NT2/D1 (cell line): ENCODE results near the gene PTCRA.

Experiments used
- DNase-seq: peaks from one replicate; pipeline ENCODE4 v3.0.0-alpha.2; 2011; ENCODE audit warnings: low read depth, low spot score
- H3K27me3 ChIP-seq: 2 replicates; pipeline ENCODE4 v1.6.0; 2011; ENCODE audit warnings: mild to moderate bottlenecking; ENCODE audit not compliant: insufficient read length, insufficient read depth
- H3K36me3 ChIP-seq: 2 replicates; pipeline ENCODE4 v1.6.1; 2011; ENCODE audit warnings: mild to moderate bottlenecking, low read length, mixed read lengths; ENCODE audit not compliant: insufficient read depth, insufficient read length
- H3K4me1 ChIP-seq: 2 replicates; pipeline ENCODE4 v1.5.1; 2011; ENCODE audit not compliant: insufficient read depth, insufficient read length
- H3K4me3 ChIP-seq: 2 replicates; pipeline ENCODE4 v1.5.1; 2011; ENCODE audit warnings: low read depth; ENCODE audit not compliant: insufficient read length
- H3K9ac ChIP-seq: 2 replicates; pipeline ENCODE4 v1.6.0; 2011; ENCODE audit warnings: low read depth; ENCODE audit not compliant: insufficient read length
- H3K9me3 ChIP-seq: 2 replicates; pipeline ENCODE4 v1.5.1; 2011; ENCODE audit warnings: mild to moderate bottlenecking, low read length; ENCODE audit not compliant: insufficient read depth
- SUZ12 ChIP-seq: IDR thresholded peaks from 2 replicates; pipeline ENCODE4 v1.6.1; 2011; ENCODE audit not compliant: insufficient read length, insufficient read depth; ENCODE audit errors: extremely low read depth
- YY1 ChIP-seq: IDR thresholded peaks from 2 replicates; pipeline ENCODE4 v1.6.1; 2011; ENCODE audit not compliant: insufficient read length, insufficient read depth
- ZNF274 ChIP-seq: IDR thresholded peaks from 2 replicates; pipeline ENCODE4 v1.6.1; 2011; ENCODE audit warnings: mild to moderate bottlenecking, low read depth, low read length

PTCRA gene

DNA sequence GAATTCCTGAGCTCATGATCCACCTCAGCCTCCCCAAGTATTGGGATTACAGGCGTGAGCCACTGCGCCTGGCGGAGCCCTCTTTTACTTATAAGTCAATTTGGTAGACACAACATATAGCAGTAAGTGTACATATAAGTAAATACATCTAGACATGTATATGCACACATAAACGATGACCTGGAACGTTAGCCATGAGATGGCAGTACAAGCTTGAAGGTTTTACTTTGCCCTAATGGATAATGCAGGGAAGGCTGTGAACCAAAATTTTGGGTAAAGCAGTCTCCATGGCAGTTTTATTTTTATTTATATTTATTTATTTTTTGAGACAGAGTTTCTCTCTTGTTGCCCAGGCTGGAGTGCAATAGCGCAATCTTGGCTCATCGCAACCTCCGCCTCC lies 42.3 kb downstream of the PTCRA start:
- no peak overlapping the region for H3K9ac ChIP-seq
- no peak overlapping the region for H3K4me3 ChIP-seq
- TF ChIP-seq ZNF274 = no peak
- no peak for TF ChIP-seq SUZ12
- no peak for TF ChIP-seq YY1
- peaks cover 13% of the 10 kb centered on the region for H3K36me3 ChIP-seq
- peaks cover 7% of the 10 kb centered on the region for H3K4me1 ChIP-seq
- peaks cover 18% of the 10 kb centered on the region for H3K27me3 ChIP-seq
- no peak for DNase-seq
- no peaks in the 10 kb centered on the region for H3K9me3 ChIP-seq

DNA sequence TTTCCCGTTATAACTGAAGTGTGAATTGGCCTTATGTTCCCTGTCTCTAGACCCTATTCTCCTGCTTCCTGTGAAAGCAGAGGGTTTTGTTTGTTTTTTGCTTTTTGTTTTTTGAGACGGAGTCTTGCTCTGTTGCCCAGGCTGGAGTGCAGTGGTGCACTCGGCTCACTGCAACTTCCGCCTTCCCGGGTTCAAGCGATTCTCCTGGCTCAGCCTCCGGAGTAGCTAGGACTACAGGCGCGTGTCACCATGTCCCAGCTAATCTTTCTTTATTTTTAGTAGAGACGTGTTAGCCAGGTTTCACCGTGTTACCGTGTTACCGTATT lies 44.0 kb downstream of the PTCRA start:
- Histone ChIP-seq H3K4me1 (peaks cover 15% of the 10 kb centered on the region), H3K36me3 (peaks cover 29% of the 10 kb centered on the region), H3K9ac (peak overlapping the region; percentile 63), H3K9me3 (no peaks in the 10 kb centered on the region), H3K4me3 (peak overlapping the region; percentile 41), H3K27me3 (peaks cover 18% of the 10 kb centered on the region)
- DNase-seq = no peak
- no peak for TF ChIP-seq YY1

DNA sequence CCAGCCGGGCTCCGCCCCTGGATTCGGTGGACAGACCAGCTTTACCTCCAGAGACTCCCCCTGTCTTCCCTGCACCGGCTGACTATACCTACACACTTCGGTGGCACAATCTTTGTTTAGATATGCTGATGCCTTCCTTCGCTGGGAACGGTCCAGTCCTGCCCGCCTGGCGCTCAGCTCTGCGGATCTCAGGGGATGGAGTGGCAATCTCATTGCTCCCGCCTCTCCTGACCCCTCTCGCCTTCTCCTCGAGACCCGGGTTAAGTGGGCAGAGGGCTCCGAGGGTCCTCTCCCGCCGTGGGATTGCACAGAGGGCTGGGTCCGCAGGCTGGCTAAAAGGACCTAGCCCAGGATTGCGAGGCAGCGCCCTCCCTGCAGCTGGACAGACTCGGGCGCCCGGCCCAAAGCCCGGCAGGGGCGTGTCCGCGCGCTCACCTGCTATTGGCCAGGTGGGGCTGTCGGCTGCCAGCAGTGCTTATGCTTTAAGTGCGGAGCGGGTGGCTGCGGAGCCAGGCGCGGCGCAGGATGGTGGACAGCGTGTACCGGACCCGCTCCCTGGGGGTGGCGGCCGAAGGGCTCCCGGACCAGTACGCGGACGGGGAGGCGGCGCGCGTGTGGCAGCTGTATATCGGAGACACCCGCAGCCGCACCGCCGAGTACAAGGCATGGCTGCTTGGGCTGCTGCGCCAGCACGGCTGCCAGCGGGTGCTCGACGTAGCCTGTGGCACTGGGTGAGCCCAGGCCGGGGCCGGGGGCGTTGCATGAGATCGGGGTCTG lies 44.6 kb downstream of the PTCRA start, which contains the start of gene GNMT:
TSS of gene GNMT (plus strand) at position 512 of the 777 bp plus-strand sequence. CDS start at position 526, 14 bp downstream.
- Histone ChIP-seq H3K4me3 (peak within 1 kb of the TSS; percentile 41), H3K9me3 (no peaks in the 10 kb centered on the region), H3K4me1 (peaks cover 15% of the 10 kb centered on the region), H3K36me3 (peaks cover 35% of the 10 kb centered on the region), H3K9ac (peak within 1 kb of the TSS; percentile 63), H3K27me3 (peaks cover 18% of the 10 kb centered on the region)
- TF ChIP-seq ZNF274 (no peak), YY1 (no peak), SUZ12 (no peak)
- DNase-seq = no peak

DNA sequence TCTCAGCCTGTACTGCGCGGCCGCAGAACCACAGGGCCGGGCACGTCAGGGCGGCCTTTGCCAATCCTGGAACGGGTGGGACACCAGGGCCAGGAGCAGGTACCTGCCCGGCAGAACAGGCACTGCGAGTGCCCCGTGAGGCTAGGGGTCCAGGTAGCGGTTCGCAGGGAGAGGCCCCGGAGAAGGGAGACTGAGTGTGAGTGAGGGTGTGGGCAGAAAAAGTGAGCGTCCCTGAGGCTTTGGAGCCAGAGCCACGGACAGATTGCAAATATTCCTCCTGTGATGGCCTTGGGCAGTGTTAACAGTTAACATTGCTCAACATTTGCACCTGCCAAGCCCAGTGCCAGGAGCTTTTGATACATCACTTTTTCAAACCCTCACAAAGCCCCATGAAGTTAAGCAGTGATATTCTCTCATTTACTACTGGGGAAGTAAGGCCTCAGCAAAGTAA lies 45.2 kb downstream of the PTCRA start:
- no peak for DNase-seq
- H3K27me3 ChIP-seq = peaks cover 18% of the 10 kb centered on the region
- peak overlapping the region; percentile 41 for H3K4me3 ChIP-seq
- H3K4me1 ChIP-seq = peaks cover 15% of the 10 kb centered on the region
- TF ChIP-seq YY1 (no peak), SUZ12 (no peak), ZNF274 (no peak)
- H3K9ac ChIP-seq = peak overlapping the region; percentile 63
- peaks cover 40% of the 10 kb centered on the region for H3K36me3 ChIP-seq
- H3K9me3 ChIP-seq = no peaks in the 10 kb centered on the region

DNA sequence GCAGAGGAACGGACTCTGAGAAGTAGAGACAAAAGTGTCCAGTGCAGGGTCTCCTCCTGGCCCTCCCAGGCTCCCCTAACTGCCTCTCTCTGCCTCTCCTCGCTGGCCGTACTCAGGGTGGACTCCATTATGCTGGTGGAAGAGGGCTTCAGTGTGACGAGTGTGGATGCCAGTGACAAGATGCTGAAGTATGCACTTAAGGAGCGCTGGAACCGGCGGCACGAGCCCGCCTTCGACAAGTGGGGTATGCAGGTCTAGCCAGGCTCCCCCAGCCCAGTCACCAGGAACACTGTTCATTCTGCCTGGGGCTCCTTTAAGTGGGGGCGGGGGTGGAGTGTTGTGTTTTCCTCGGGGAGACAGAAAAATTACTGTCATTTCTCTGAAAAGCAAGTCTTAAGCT lies 46.2 kb downstream of the PTCRA start:
- DNase-seq = no peak
- peaks cover 46% of the 10 kb centered on the region for H3K36me3 ChIP-seq
- H3K4me1 ChIP-seq = peaks cover 15% of the 10 kb centered on the region
- peaks cover 18% of the 10 kb centered on the region for H3K27me3 ChIP-seq
- TF ChIP-seq ZNF274 (no peak), YY1 (no peak), SUZ12 (no peak)
- no peak overlapping the region for H3K4me3 ChIP-seq
- no peak overlapping the region for H3K9ac ChIP-seq
- no peaks in the 10 kb centered on the region for H3K9me3 ChIP-seq

DNA sequence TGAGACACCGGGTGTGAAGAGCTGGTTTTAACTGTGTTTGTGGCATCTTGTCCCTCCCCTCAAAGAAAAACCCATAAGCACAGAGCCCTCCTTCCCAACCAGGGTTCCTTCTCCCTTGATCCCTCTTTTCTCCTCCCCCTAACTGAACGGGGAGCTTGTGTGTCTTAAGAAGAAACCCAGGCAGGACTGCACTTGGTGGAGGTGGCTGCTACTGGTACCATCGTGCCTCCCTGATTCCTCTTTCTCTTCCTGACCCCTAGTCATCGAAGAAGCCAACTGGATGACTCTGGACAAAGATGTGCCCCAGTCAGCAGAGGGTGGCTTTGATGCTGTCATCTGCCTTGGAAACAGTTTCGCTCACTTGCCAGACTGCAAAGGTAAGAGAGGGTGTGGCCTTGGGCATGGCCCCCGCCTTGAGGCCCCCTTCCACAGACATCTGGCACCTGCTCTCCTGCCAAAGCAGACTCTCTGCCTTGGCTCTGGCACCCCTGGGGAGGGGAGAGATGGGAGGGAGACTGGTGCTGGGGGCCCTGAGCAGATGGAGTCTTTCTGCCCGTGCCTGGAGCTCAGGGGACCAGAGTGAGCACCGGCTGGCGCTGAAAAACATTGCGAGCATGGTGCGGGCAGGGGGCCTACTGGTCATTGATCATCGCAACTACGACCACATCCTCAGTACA lies 46.8 kb downstream of the PTCRA start:
- H3K27me3 ChIP-seq = peaks cover 18% of the 10 kb centered on the region
- peaks cover 18% of the 10 kb centered on the region for H3K4me1 ChIP-seq
- H3K9ac ChIP-seq = no peak overlapping the region
- TF ChIP-seq ZNF274 (no peak), SUZ12 (no peak), YY1 (no peak)
- DNase-seq = no peak
- no peak overlapping the region for H3K4me3 ChIP-seq
- peaks cover 52% of the 10 kb centered on the region for H3K36me3 ChIP-seq
- H3K9me3 ChIP-seq = no peaks in the 10 kb centered on the region

DNA sequence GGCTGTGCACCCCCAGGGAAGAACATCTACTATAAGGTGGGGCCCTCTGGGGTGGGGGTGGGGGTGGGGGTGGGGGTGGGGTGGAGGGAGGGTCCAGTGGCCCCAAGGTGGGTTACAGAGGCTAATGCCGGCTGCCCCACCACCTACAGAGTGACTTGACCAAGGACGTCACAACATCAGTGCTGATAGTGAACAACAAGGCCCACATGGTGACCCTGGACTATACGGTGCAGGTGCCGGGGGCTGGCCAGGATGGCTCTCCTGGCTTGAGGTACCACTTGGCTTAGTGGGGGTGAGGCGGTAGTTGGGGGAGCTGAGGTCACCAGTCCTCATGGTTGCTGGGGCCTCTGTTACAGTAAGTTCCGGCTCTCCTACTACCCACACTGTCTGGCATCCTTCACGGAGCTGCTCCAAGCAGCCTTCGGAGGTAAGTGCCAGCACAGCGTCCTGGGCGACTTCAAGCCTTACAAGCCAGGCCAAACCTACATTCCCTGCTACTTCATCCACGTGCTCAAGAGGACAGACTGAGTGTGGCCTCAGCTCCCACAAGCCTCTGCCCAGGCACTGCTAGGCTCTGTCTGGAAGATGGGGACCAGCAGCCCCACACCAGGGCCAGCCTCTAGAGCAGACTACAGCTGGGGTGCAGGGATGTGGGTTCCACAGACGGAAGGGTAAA lies 47.5 kb downstream of the PTCRA start:
- H3K4me3 ChIP-seq = no peak overlapping the region

More for the DNA sequence above, 47.5 kb downstream of the PTCRA start:
- H3K9me3 ChIP-seq = no peaks in the 10 kb centered on the region
- no peak overlapping the region for H3K9ac ChIP-seq
- H3K36me3 ChIP-seq = peaks cover 56% of the 10 kb centered on the region
- H3K4me1 ChIP-seq = peaks cover 18% of the 10 kb centered on the region
- TF ChIP-seq ZNF274 (no peak), YY1 (no peak), SUZ12 (no peak)
- H3K27me3 ChIP-seq = peaks cover 18% of the 10 kb centered on the region
- no peak for DNase-seq
